Brain microvascular endothelial cell (primary cell): ENCODE data around the gene AMZ1.
"Not testable (repeated sequence)": the region's sequence is repeated elsewhere in the genome, so short reads cannot be mapped to it uniquely, and the experiment has no call there.

Experiments
- DNase-seq: peaks from one replicate; pipeline ENCODE4 v3.0.0-alpha.2; 2020
- H3K27ac ChIP-seq: fragments of 250-450 bp; sonication (Bioruptor Pico); 2 replicates; pipeline ENCODE4 v1.5.1; 2020; ENCODE audit warnings: mild to moderate bottlenecking, moderate library complexity
- H3K27me3 ChIP-seq: fragments of 250-450 bp; sonication (Bioruptor Pico); replicated peaks from 2 replicates; pipeline ENCODE4 v1.5.1; 2020; ENCODE audit warnings: mild to moderate bottlenecking
- H3K36me3 ChIP-seq: fragments of 250-450 bp; sonication (Bioruptor Pico); replicated peaks from 2 replicates; pipeline ENCODE4 v1.5.1; 2020; ENCODE audit warnings: mild to moderate bottlenecking
- H3K4me3 ChIP-seq: 2 replicates; pipeline ENCODE4 v1.5.1; 2011; ENCODE audit warnings: low read depth, mild to moderate bottlenecking, control low read depth, low read length, moderate library complexity
- CTCF ChIP-seq: IDR thresholded peaks from 2 replicates; pipeline ENCODE4 v1.5.1; 2011; ENCODE audit warnings: low read depth, mild to moderate bottlenecking, moderate library complexity, low read length, control low read depth, inconsistent platforms; ENCODE audit errors: missing control alignments
- in situ Hi-C: cut with HindIII; loops from 2 replicates; pipeline ENCODE4 v1.10.0; 2017; ENCODE audit warnings: low sequenced_read_pairs, low pct_ligation_motif_present

The AMZ1 gene

GRCh38 chr7:2692543-2692942 lies 4.5 kb downstream of the AMZ1 start:
- DNase-seq: no peak
- Histone ChIP-seq H3K4me3 (no peak overlapping the region), H3K27me3 (peaks cover 5% of the 10 kb centered on the region), H3K36me3 (no peaks in the 10 kb centered on the region), H3K27ac (no peak overlapping the region)
- in situ Hi-C loops: no loop called here
- TF ChIP-seq CTCF: no peak

GRCh38 chr7:2693420-2694121 lies 5.6 kb downstream of the AMZ1 start:
- H3K4me3 ChIP-seq, H3K27ac ChIP-seq, in situ Hi-C loops, DNase-seq, H3K27me3 ChIP-seq, H3K36me3 ChIP-seq: not testable (repeated sequence)

- H3K27ac ChIP-seq, H3K36me3 ChIP-seq, H3K27me3 ChIP-seq, H3K4me3 ChIP-seq, in situ Hi-C loops, DNase-seq: not testable (repeated sequence)
These were observed 6.1 kb downstream of the AMZ1 start for GRCh38 chr7:2694122-2694436.

GRCh38 chr7:2698581-2699288 lies 10.7 kb downstream of the AMZ1 start:
- in situ Hi-C loops: no loop called here
- Histone ChIP-seq H3K4me3 (no peak overlapping the region), H3K27ac (no peak overlapping the region), H3K36me3 (no peaks in the 10 kb centered on the region), H3K27me3 (no peaks in the 10 kb centered on the region)
- DNase-seq: no peak
- no peak for TF ChIP-seq CTCF

GRCh38 chr7:2699289-2699620 lies 11.3 kb downstream of the AMZ1 start:
- no peak for DNase-seq
- Histone ChIP-seq H3K27me3 (no peaks in the 10 kb centered on the region), H3K4me3 (no peak overlapping the region), H3K36me3 (no peaks in the 10 kb centered on the region), H3K27ac (no peak overlapping the region)
- in situ Hi-C loops: no loop called here
- no peak for TF ChIP-seq CTCF

GRCh38 chr7:2700141-2700850 lies 12.3 kb downstream of the AMZ1 start:
- DNase-seq: no peak
- H3K27me3 ChIP-seq: no peaks in the 10 kb centered on the region
- H3K36me3 ChIP-seq: no peaks in the 10 kb centered on the region
- no peak overlapping the region for H3K4me3 ChIP-seq
- in situ Hi-C loops: no loop called here
- no peak overlapping the region for H3K27ac ChIP-seq
- TF ChIP-seq CTCF: no peak
